Hematopoietic multipotent progenitor cell treated with erythropoietin and hydrocortisone succinate and interleukin-3 and kit ligand, for 4 days (in vitro differentiated cells): ENCODE data around the gene NRG2.

Source experiments
- DNase-seq: peaks from one replicate; pipeline ENCODE4 v3.0.0-alpha.2; 2015

The NRG2 gene

DNA sequence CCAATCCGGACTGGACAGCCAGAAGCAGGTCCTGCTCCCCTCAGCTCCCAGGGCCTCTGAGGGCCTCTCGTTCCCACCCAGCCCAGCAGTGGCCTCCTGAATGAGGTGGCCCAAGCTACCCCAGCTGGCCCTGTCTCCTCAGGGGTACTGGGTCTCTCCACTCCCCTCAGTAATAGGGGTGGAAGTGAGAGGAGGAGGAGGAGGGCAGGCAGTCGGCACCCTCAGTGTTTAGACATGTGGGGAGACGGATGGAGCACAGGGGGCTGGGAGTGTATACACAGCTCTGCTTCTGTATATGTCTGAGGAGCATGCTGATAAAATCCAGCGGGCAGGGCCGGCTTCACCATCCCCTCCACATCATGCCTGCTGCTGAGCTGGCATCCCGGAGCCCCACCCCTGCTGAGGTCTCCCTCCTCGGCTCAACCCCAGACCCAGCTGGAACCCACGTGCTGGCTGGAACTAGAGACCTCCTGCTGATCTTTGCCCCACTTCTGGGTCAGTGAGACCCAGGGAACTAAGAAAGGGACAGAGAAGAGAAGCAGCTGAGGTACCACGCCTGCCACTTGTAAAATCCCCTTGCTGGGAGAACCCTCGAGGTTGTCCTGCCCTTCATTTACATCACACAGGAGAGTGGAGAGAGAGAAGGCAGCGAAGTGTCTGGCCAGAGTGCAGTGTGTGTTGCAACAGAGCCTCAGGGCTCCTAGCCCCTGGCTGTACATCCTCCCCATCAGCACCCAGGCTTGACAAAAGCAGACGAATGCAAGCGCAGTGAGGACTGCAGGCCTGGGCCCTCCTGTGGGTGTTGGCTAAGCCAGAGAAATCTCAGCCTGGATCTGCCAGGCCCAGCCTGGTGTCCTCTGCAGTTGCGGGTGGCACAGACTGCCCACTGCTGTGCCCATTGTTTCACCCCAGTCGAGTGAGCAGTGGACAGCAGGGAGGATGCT lies 170.0 kb downstream of the NRG2 start:
- no peak for DNase-seq

DNA sequence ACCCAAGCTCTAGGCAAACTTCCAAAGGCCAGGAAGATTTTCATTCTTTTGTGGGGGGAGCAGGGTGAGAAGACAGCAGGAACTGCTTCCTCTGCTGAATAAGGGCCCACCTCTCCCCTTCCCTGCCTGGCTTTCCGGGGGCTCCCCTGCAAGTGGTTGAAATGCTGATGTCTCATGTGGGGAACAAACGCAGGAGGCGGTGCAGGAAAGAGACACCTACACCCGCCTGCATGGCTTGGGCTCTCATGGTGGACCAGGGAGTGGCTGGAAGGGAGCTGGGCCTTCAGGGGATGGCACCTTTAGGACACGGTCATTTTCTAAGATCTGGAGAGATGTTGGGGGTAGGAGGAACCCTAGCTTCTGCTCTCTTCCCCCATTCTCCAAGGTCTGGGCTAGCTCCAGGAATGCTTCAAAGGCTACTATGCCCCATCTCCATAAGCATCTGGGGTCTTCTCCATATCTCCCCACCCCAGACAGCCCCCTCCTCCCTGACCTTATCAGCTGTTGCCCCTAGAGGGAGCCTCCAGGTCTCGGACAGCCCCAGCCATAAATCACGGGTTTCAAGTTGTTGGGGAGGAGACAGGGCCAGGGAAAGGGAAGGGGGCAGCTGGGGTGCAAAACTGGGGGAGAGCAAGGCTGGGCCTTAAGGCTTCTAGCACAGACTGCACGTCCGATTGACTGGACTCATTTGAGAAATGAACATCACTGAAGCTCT lies 170.9 kb downstream of the NRG2 start:
- no peak for DNase-seq

DNA sequence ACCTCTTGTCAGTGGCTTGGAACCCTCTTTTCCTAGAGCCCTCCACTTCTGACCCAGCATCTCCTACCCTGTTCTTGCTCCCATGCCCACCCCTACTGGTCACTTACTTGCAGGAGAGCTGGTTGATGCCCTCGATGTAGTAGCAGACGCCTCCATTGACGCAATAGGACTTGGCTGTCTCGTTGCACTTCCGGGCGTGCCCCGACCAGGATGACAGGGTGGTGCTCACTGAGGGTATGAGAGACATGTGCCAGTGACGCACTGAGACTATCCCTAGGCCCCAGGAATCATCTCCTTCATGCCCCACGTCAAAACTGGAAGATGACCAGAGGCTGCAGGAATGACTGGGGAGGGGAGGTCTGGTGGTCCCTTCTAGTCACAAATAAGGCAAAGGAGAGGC lies 171.5 kb downstream of the NRG2 start:
- no peak for DNase-seq

DNA sequence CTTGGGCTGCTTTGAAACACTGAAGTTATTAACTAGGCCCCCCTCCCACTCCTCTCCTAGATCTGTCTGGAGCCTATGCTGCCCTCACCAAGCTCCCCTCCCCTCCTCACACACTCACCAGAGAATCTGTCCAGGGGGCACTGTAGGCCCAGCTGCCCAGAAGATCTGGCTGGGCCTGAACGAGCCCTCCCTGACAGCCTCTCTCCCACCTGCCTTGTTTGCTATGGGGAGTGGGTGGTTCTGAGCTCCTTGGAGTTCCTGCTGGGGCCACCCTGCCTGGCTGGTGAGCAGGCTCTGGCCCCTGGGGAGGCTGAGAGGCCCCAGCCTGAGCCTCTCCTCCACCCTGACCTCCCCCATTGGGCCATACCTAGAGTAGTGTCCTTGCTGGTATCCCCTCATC lies 172.4 kb downstream of the NRG2 start:
- DNase-seq: no peak

DNA sequence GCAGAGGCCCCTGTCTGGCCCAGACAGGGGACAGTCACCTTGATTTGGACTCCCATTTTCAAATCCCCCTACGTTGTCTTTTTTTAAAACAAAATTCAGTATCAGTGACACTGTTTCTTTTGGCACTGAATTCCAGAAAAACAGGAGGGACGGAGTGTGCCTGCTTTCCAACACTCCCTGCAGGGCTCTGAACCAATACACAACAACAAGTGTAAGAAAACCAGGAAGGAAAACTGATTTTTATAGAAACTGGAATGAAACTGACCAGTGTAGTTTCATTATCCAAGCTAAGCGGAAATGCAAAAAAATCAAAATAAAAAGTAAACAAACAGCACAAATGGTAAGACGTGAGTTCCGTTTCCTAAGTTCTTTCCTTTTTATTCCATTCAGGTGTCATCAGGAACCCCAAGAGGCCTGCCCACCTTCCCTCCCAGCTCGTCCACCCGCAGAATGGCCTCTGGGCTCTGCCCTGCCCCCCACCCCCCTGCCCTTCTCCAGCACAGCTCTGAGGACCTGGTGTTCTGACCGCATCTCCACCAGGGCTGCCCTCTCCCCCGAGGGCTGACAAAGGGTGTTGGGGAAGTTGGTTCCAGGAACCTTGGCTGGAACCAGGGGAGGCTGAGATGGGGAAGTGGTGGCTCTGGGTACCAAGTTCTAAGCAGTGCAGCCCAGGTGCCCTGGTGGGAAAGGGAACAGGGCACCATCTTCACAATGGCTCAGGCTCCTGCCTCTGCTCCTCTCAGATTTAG lies 173.9 kb downstream of the NRG2 start:
- no peak for DNase-seq

DNA sequence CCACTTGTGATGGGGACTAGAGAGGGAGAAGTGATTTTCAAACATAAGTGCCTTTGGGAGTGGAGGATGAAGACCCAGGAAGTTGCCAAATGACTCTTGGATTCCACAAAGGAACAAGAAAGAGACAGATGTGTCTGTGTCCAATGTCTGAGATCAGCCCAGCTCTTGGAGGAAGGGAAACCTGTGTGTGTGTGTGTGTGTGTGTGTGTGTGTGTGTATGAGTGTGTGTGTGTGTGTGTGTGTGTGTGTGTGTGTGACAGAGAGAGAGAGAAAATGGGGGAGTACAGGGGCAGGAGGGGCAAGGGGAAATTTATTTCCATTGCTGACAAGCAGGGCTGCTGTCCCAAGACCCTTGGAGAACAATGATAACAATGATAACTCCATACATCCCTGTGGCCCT lies 175.5 kb downstream of the NRG2 start:
- no peak for DNase-seq

DNA sequence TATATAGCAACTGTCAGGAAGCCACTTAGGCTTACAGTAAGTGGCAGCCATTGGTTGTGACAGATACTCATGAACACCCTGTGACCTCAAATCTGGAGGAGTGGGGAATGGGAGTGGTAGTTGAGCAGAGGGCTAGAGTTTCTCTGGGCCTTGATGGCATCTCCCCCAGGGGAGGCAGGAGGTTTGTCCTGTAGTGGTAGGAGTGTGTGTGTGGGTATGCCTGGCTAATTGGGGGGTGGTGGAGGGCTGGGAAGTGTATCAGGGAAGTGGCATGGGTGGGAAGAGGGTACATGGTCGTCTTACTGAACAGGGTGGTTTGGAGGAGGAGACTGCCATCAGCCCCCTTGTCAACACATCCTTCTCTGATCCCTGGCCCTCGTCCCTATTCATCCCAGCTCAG lies 176.0 kb downstream of the NRG2 start:
- no peak for DNase-seq

DNA sequence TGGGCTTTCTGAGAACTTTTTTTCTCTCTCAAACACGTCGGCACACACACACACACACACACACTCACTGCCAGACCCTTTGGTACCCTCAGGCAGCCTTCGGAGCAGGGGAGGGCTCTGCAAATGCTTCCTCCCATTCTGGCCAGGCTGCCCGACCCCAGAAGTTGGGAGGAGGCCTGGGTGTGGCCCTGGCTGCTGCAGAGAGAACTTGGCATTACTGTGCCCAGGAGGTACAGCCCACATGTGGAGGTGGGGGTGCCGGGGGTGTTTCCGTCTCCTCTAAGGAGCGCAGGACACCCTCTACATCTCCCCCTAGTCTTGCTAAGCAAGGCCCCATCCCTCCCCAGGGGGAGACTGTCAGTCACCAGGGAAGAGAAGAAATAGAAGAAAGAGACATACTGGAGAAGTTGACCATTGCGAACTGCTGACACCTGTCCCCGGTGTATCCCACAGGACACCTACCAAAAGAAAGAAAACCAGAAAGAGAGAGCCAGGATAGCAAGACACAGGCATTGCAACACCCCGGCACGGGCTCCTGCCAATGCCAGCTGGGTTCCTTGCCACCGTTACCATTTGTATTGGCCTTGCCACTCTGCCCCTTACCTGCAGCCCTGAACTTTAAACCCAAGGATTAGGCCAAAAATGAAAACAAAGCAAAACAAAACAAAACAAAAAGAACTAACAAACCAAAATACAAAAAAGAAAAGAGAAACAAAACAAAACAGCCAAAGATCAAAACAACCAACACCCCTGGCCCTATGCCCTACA lies 178.2 kb downstream of the NRG2 start:
- DNase-seq: no peak

DNA sequence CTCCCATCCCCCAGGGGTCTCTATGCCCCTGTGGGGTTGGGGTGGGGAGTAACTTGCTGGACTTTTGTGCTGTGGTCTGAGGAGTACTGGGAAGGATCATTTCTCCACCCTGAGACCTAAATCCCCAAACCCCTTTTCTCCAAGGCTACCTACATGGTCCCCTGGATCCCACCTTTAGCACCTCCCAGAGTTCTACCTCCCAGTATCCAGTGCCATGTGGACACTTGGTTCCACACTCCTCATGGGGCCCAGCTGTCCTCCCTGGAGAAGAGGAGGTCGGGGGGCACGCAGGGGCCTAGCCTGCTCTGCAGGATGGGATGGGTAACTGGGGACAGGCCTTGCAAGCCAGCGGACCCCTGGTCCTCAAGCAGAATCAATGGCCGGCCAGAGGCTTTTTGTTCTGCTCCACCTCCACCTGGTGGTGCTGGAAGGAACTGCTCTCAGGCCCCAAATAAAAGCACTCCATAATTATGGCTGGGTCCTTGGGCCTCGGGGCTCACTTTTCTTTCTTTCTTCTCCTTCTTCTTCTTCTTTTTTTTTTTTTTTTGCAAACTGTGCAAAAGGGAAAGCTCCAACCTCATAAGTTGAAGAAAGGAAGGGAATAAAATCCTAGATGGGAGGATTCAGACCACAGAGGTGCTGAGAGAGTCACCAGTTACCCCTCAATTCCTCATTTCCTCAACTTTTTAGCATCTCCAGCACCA lies 179.1 kb downstream of the NRG2 start:
- peak; percentile 74 for DNase-seq

DNA sequence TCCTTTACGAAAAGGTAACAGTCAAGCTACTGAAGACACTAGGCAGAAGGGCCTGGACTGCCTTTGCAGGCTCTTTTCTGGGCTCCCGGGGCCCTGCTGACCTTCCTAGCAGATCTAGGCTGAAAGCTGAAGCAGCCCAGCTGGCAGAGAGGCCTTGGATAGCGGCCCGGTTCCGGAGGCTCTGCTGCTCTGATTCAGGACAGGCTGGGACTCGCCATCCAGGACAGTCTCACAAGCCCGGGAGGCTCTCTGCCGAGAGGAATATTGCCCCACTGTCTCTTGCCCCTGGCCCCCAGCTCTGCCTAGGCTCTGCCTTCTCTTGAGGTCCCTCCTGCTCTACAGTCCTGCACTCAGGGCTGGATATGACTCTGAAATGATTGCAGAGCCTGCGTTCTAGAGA lies 179.7 kb downstream of the NRG2 start:
- DNase-seq: no peak

DNA sequence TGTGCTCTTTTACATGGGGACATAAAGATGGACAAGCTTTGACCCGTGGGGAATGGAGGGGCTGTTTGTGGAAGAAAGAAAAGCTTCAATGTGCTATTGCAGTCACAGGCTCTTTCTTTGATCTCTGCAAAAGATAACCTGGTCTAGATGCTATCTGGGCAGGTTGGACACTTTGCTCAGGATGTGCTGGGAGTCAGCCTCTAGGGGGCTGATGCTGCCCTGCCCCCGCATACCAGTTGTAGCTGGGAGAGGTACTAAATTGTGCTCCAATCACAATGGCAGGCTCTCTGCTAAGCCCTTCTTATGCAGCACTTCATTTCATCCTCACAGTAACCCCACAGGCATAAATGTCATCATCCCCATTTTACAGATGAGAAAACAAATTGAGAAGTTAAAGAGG lies 180.3 kb downstream of the NRG2 start:
- no peak for DNase-seq

DNA sequence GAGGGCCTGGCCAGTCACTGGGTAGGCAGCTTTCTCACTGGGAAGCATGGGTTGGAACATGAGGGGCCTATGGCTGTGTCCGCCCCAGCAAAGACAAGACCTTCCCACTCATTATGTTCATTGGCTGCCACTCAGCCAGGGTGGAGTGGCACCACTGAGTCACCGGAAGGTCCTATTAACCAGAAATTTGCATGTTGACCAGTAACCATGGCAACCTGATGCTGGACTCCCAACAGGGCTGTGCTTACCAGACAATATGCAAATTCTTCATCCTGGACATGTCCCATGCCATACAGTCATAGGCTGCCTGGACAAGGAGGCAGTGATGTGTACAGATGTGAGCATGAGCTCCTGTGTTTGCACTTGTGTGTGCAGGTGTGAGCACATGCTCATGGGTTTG lies 180.8 kb downstream of the NRG2 start:
- DNase-seq: no peak

DNA sequence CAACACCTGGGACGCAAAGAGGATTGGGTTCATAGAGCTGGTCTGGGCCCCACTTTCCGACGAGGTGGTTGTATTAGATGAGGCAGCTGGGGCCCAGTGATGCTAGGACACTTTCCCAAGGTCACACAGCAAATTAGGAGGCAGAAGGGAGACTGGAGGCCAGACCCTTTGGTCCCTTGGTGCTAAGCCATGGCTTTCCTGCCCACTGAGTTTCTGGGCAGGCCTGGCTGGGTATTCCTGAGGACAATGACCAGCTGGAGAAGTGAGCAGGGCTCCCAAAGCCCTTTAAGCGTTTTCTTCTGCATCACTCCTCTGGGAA lies 181.3 kb downstream of the NRG2 start:
- DNase-seq: no peak

DNA sequence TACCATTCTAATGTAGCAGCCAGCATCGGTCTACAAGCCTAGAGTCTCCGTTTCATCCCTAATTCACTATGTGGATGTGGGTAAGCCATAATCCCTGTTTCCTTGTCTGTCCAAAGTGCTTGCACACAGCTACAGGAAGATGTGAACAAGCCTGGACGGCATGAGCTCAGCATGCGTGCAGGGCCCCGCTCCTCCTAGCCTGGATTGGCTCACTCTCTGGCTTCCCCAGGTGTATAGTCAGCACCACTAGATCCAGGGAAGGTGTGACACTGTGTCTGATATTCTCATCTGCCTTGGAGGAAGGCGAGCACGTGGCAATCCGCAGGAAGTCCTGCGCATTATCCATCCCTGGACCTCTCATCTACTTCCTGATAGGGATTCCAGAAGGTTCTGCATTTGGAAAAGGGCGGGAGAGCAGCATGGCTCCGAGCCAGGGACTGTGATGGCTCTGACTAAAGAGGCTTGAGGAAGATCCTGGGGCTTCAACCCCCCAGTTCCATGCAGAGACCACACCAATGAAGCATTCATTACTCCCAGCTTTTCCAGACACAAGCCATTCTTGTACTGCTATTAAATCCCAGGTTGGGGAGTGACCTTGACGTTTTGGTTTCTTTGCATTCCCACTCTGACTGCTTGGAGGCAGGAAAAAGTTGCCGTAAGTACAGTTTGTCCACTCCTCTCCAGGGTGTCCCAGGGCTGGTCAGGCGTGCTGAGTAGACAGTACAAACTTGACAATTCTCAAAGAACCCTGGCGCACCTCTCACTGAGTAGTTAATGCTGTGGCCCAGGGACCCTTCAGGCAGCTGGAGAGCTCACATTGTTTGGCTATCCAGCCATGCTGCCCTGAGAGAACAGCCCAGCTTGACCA lies 181.8 kb downstream of the NRG2 start:
- no peak for DNase-seq

DNA sequence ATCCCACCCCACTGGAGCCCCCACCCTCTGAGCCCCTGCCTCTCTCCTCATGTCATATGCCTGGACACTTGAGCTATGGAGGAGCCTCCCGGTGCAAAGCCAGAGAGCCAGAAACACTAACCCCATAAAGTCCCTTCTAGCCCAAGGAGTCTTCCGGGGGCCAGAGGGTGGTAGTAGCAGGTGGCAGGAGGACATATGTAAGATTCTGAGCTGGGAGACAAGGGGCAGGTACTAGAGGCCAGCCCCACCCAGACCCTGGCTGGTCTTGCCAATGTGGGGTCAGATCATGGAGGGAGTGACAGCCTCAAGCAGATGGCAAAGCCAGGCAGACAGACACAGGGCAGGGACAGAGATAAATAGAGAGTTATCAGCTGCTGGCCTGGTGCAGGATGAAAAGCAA lies 184.1 kb downstream of the NRG2 start:
- no peak for DNase-seq

DNA sequence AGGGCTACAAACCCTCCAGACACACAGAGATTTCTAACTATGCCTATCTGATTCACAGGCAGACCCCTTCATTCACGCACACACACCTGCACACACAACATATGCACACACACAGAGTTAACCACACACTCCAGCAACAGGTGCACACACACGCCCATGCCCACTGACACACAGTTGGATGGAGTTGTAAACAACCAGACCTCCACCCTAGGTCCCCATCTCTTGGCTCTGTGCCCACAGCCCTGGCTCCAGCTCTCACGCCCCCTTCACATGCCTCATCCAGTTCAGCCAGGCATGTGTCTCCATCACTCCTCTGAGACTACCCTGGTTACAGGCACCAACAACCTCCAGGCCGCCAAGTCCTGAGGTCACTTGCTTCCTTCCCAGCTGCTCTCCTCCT lies 186.4 kb downstream of the NRG2 start:
- DNase-seq: no peak

DNA sequence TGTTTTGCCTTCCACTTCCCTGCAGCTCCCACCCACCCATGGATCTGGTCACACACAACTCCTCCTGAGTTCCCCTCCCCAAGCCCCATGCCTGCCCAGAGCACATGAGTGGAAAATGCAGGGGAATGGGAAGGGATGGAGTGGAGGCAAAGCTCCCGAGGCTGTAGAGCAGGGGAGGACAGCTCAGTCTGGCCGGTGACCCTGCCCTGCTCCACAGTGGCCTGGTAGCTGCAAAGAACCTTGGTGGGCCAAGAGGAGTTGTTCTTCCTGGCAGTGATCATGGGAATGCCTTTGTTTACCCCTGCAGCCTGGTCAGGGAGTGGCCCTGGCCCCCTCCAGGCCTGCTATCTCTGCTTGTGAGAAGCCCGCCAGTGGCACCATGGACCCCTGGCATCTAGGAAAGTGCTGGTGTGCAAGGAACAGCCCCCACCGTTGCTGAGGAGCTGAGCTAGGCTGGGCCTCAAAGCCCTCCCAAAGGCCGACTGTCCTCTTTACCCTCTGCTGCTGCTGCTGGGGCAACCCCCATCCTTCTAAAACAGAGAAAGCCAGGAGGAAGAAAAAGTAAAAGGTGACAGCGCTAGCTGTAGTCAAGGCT lies 187.1 kb downstream of the NRG2 start:
- DNase-seq: no peak

DNA sequence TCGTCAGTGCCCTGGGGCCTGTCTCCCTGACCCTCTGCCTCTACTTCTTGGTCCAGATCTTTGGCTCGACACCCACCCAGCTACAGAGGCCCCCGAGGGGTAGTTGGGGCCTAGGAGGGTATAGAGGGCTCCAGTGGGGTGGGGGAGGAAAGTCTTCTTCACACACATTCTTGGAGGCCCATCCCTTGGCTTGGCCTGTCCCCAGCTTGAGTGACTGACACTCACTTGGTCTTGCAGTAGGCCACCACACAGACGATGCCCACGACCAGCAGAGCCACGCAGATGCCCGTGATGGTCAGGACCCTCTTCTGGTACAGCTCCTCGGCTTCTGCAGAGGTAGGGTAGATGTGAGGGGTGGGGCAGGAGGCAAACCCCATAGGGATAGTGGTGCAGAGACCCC lies 187.6 kb downstream of the NRG2 start:
- DNase-seq: no peak

DNA sequence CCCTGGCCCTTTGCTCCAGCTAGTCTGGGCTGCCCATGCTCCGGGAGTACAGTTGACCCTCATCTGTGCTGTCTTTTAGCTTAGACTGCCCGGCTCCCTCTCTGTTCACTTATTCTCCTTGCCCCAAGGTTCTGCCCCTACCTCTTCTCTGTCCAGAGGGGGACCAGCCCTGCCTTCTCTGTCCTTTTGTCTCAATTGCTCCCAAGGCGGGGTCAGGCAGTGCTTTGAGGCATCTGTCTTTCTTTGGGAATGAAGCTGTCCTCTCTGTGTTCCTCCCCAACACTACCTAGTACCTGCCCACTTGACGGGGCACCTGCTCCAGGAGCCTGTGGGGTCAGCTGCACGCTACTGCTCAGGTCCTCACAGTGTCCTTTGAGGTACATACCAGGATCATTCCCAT lies 188.1 kb downstream of the NRG2 start:
- no peak for DNase-seq

DNA sequence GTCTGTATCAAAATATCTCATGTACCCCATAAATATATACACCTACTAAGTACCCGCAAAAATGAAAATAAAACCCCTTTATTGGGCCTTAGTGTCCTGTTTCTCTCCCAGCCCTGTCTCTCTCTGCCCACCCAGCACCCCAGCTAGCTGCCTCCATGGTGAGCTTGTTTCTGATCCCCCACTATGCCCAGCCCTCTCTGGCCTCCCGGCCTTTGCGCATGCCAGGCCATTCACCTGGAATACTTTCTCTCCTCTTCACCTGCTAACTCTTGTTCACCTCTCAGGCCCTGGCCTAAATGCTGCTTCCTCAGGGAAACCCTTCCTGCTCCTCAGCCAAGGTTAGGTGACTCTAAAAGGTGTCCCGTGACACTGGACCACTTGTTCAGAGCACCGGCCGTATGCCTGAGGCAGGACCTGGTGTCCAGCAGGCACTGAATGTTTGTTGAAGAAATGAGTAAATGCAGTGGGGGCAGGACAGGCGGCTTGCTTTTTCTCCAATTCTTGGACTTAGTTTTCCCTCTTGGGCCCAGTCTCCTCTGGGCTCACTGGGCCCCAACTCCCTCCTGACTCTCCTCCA lies 189.0 kb downstream of the NRG2 start:
- DNase-seq: no peak

DNA sequence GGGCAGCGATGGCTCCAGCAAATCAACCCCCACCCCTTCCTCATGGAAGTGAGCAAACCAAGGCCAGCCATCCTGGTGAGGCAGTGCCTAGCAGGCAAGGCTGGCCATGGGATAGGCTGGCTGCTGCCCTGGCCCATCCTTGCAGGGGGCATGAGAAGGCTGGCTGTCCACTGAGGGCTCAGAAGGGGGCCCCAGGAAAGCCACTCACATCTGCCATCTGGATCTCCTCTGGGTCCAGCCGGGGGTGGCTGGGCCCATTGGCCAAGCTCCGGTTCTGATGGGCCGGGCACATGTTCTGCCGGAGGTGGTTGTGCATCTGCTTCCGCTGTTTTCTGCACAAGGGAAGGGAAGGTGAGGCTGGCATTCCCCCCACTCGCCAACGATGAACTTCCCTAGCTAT lies 190.4 kb downstream of the NRG2 start:
- DNase-seq: no peak
